ENCODE data around the gene STX18.

- TF ChIP-seq, protein P1, sequence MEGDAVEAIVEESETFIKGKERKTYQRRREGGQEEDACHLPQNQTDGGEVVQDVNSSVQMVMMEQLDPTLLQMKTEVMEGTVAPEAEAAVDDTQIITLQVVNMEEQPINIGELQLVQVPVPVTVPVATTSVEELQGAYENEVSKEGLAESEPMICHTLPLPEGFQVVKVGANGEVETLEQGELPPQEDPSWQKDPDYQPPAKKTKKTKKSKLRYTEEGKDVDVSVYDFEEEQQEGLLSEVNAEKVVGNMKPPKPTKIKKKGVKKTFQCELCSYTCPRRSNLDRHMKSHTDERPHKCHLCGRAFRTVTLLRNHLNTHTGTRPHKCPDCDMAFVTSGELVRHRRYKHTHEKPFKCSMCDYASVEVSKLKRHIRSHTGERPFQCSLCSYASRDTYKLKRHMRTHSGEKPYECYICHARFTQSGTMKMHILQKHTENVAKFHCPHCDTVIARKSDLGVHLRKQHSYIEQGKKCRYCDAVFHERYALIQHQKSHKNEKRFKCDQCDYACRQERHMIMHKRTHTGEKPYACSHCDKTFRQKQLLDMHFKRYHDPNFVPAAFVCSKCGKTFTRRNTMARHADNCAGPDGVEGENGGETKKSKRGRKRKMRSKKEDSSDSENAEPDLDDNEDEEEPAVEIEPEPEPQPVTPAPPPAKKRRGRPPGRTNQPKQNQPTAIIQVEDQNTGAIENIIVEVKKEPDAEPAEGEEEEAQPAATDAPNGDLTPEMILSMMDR (IDR thresholded peaks at IDR 0.05; ENCODE audit: low read depth, low read length, missing input control), result no peak
- no peak for TF ChIP-seq JUND (IDR thresholded peaks at IDR 0.05)
Observed at GRCh38 chr4:4480205-4480604, 61.6 kb downstream of the STX18 start.

Data from liver (tissue), 3 donors.